ENCODE measurements around the gene SCP2.

The SCP2 gene

DNA sequence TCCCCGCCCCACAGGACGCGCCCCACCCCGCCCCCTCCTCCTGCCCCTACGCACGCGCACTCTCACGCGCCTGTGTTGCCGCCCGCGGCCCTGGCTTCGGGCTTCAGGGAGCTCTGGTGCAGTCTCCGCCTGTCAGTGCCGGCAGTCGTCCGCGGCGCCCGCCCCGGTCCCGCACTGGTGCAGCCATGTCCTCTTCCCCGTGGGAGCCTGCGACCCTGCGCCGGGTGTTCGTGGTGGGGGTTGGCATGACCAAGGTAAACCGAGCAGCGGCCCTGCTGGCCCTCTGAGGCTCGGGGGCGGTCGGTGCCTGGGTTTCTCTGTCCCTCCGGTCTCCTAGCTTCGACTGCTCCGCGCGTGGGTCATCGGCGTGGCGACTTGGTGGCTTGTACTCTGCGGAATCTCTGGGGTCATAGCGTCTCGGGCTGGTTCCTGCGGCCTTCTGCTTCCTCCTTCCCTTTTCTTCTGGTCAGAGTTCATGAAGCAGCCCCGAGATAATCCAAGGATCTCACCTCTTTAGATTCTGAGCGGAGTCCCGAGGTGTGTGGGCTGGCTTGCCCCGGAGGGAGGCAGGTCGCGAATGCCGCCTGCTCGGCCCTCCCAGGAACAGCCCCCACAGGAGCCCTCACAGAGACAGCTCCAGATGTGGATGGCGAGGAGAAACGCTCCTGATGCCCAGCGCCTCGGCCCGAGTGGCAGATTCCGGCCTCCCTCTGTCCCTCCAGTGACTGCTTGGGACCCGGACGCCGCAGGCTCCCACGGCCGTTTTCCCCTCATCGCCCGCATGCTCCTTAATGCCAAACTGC, at the start of gene SCP2:
TSS of gene SCP2 (plus strand) at position 65 of the 803 bp plus-strand sequence. CDS start at position 186, 121 bp downstream.
- no peaks in the 10 kb centered on the region for H3K4me1 ChIP-seq (ENCODE audit: control insufficient read depth, insufficient read depth, low read length)
- peak within 1 kb of the TSS; percentile 47 for H3K4me3 ChIP-seq (ENCODE audit: low read depth, low read length)
- ChIA-PET POLR2A (interaction anchor here (0.6 to 1.5 kb wide), 5 partner anchors 9 to 208 kb away, joined by 3 to 4 read pairs (median 3); no protein-coding TSS in a partner anchor), CTCF (interaction anchor here (0.9 kb wide), 1 partner anchor 13 kb away, joined by 3 read pairs; no protein-coding TSS in a partner anchor)
- H3K9me3 ChIP-seq (ENCODE audit: control insufficient read depth, insufficient read depth, low read depth, low read length) = no peaks in the 10 kb centered on the region
- peak within 1 kb of the TSS; percentile 56; the same call in 1 of the 2 replicates for H3K27ac ChIP-seq (ENCODE audit: extremely low read depth, low read depth, low read length)
- H3K36me3 ChIP-seq (ENCODE audit: control insufficient read depth in 2 of 2, insufficient read depth in 1 of 2, low read length in 2 of 2) = no peaks in the 10 kb centered on the region
- TF ChIP-seq KLF1 (tag by site-specific recombination; IDR thresholded peaks at IDR 0.05) (no peak), ZXDB (tag by site-specific recombination; IDR thresholded peaks at IDR 0.05) (peak; percentile 26; the same call in 1 of the 2 replicates), RBAK (tag by site-specific recombination; IDR thresholded peaks at IDR 0.05) (no peak), ZNF26 (tag by site-specific recombination; IDR thresholded peaks at IDR 0.05) (no peak), ZNF664 (tag by site-specific recombination; IDR thresholded peaks at IDR 0.05) (no peak), ZNF354C (tag by site-specific recombination; IDR thresholded peaks at IDR 0.05; ENCODE audit: borderline replicate concordance, low read depth) (no peak), KLF8 (tag by site-specific recombination; IDR thresholded peaks at IDR 0.05) (0 out of 2 replicates have a peak, but pooled peaks have one; percentile 28), TRIM28 (IDR thresholded peaks at IDR 0.05; ENCODE audit: borderline replicate concordance, low read length) (no peak), ZNF768 (tag by site-specific recombination; IDR thresholded peaks at IDR 0.05) (no peak), INSM2 (tag by site-specific recombination; IDR thresholded peaks at IDR 0.05) (no peak), ZNF155 (tag by site-specific recombination; IDR thresholded peaks at IDR 0.05) (no peak), SCRT2 (tag by site-specific recombination; IDR thresholded peaks at IDR 0.05) (no peak), ZNF292 (tag by site-specific recombination; IDR thresholded peaks at IDR 0.05; ENCODE audit: borderline replicate concordance, low read depth) (no peak), ZNF350 (tag by site-specific recombination; IDR thresholded peaks at IDR 0.05) (no peak), ZBTB48 (tag by site-specific recombination; IDR thresholded peaks at IDR 0.05) (no peak), PRDM6 (tag by site-specific recombination; IDR thresholded peaks at IDR 0.05) (no peak), ZNF654 (tag by site-specific recombination; IDR thresholded peaks at IDR 0.05; ENCODE audit: low read depth) (no peak), ZNF24 (tag by site-specific recombination; IDR thresholded peaks at IDR 0.05) (no peak), HOXA7 (CRISPR knock-in tag; IDR thresholded peaks at IDR 0.05; ENCODE audit: borderline replicate concordance) (no peak), ZNF529 (tag by site-specific recombination; IDR thresholded peaks at IDR 0.05; ENCODE audit: insufficient replicate concordance) (no peak), ZNF707 (tag by site-specific recombination; IDR thresholded peaks at IDR 0.05) (no peak), ZNF202 (tag by site-specific recombination; IDR thresholded peaks at IDR 0.05; ENCODE audit: borderline replicate concordance) (no peak)
- TF ChIP-seq, protein P1, sequence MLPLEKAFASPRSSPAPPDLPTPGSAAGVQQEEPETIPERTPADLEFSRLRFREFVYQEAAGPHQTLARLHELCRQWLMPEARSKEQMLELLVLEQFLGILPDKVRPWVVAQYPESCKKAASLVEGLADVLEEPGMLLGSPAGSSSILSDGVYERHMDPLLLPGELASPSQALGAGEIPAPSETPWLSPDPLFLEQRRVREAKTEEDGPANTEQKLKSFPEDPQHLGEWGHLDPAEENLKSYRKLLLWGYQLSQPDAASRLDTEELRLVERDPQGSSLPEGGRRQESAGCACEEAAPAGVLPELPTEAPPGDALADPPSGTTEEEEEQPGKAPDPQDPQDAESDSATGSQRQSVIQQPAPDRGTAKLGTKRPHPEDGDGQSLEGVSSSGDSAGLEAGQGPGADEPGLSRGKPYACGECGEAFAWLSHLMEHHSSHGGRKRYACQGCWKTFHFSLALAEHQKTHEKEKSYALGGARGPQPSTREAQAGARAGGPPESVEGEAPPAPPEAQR (tag by site-specific recombination; IDR thresholded peaks at IDR 0.05) = no peak
- TF ChIP-seq, protein P2, sequence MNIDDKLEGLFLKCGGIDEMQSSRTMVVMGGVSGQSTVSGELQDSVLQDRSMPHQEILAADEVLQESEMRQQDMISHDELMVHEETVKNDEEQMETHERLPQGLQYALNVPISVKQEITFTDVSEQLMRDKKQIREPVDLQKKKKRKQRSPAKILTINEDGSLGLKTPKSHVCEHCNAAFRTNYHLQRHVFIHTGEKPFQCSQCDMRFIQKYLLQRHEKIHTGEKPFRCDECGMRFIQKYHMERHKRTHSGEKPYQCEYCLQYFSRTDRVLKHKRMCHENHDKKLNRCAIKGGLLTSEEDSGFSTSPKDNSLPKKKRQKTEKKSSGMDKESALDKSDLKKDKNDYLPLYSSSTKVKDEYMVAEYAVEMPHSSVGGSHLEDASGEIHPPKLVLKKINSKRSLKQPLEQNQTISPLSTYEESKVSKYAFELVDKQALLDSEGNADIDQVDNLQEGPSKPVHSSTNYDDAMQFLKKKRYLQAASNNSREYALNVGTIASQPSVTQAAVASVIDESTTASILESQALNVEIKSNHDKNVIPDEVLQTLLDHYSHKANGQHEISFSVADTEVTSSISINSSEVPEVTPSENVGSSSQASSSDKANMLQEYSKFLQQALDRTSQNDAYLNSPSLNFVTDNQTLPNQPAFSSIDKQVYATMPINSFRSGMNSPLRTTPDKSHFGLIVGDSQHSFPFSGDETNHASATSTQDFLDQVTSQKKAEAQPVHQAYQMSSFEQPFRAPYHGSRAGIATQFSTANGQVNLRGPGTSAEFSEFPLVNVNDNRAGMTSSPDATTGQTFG (tag by site-specific recombination; IDR thresholded peaks at IDR 0.05; ENCODE audit: borderline replicate concordance) = no peak
- TF ChIP-seq, protein P3, sequence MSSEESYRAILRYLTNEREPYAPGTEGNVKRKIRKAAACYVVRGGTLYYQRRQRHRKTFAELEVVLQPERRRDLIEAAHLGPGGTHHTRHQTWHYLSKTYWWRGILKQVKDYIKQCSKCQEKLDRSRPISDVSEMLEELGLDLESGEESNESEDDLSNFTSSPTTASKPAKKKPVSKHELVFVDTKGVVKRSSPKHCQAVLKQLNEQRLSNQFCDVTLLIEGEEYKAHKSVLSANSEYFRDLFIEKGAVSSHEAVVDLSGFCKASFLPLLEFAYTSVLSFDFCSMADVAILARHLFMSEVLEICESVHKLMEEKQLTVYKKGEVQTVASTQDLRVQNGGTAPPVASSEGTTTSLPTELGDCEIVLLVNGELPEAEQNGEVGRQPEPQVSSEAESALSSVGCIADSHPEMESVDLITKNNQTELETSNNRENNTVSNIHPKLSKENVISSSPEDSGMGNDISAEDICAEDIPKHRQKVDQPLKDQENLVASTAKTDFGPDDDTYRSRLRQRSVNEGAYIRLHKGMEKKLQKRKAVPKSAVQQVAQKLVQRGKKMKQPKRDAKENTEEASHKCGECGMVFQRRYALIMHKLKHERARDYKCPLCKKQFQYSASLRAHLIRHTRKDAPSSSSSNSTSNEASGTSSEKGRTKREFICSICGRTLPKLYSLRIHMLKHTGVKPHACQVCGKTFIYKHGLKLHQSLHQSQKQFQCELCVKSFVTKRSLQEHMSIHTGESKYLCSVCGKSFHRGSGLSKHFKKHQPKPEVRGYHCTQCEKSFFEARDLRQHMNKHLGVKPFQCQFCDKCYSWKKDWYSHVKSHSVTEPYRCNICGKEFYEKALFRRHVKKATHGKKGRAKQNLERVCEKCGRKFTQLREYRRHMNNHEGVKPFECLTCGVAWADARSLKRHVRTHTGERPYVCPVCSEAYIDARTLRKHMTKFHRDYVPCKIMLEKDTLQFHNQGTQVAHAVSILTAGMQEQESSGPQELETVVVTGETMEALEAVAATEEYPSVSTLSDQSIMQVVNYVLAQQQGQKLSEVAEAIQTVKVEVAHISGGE (tag by site-specific recombination; conservative IDR thresholded peaks at IDR 0.05; ENCODE audit: low read depth) = peak; percentile 60; the same call in 1 of the 2 replicates
